Fibroblast of lung (primary cell): Measurements from ENCODE around the gene AANAT. TPM values are rescaled to one million over a fixed set of nuclear protein-coding genes. Genes with fewer than 3 reads are reported as not detected.
A peak's percentile ranks its signal among the peaks of the same experiment; 100 is the strongest.

Source experiments
- DNase-seq, 2 donors: peaks; one replicate each; pipeline versions ENCODE4 v3.0.0 to v3.0.0-alpha.2; 2010; ENCODE audit warnings: low read depth in 2 of 2
- H2AFZ ChIP-seq: 2 replicates; pipeline ENCODE4 v1.5.1; 2012; ENCODE audit warnings: low read length, control low read depth, inconsistent platforms
- H3K27ac ChIP-seq: 2 replicates; pipeline ENCODE4 v1.5.1; 2011; ENCODE audit warnings: low read length, control low read depth; ENCODE audit not compliant: insufficient read depth
- H3K27me3 ChIP-seq: 2 replicates; pipeline ENCODE4 v1.5.1; 2011; ENCODE audit warnings: mild to moderate bottlenecking, low read length; ENCODE audit not compliant: control insufficient read depth, insufficient read depth
- H3K36me3 ChIP-seq: 2 replicates; pipeline ENCODE4 v1.5.1; 2011; ENCODE audit warnings: low read length; ENCODE audit not compliant: control insufficient read depth, insufficient read depth
- H3K4me1 ChIP-seq: 2 replicates; pipeline ENCODE4 v1.5.1; 2011; ENCODE audit warnings: low read length; ENCODE audit not compliant: control insufficient read depth, insufficient read depth; ENCODE audit errors: extremely low read depth
- H3K4me2 ChIP-seq: 2 replicates; pipeline ENCODE4 v1.5.1; 2011; ENCODE audit warnings: low read length, control low read depth; ENCODE audit not compliant: insufficient read depth; ENCODE audit errors: extremely low read depth
- H3K4me3 ChIP-seq, 4 experiments: fragments of 200-600 bp in 1 of 4; sonication (generic) in 1 of 4; replicated peaks in 1 of 4; 2 replicates each; pipeline ENCODE4 v1.5.1; 2011 to 2016; ENCODE audit warnings: low read length in 4 of 4, low read depth in 3 of 4, mild to moderate bottlenecking in 3 of 4, control low read depth in 2 of 4, inconsistent platforms in 1 of 4, mixed read lengths in 1 of 4; ENCODE audit not compliant: insufficient read depth in 1 of 4; ENCODE audit errors: control extremely low read depth in 1 of 4
- H3K79me2 ChIP-seq: 2 replicates; pipeline ENCODE4 v1.5.1; 2012; ENCODE audit warnings: mild to moderate bottlenecking, low read length, inconsistent platforms; ENCODE audit not compliant: control insufficient read depth, insufficient read depth
- H3K9ac ChIP-seq: 2 replicates; pipeline ENCODE4 v1.5.1; 2011; ENCODE audit warnings: mild to moderate bottlenecking, low read length, control low read depth; ENCODE audit not compliant: insufficient read depth
- H3K9me3 ChIP-seq: 2 replicates; pipeline ENCODE4 v1.5.1; 2012; ENCODE audit warnings: low read depth, low read length; ENCODE audit not compliant: control insufficient read depth, insufficient read depth
- H4K20me1 ChIP-seq: 2 replicates; pipeline ENCODE4 v1.5.1; 2011; ENCODE audit warnings: low read length; ENCODE audit not compliant: control insufficient read depth, insufficient read depth; ENCODE audit errors: extremely low read depth
- EZH2 ChIP-seq: IDR thresholded peaks from 2 replicates; pipeline ENCODE4 v1.5.1; 2012; ENCODE audit warnings: low read length, control low read depth, mild to moderate bottlenecking; ENCODE audit errors: missing control alignments
- polyA plus RNA-seq, 2 donors: library from polyadenylated mRNA; depleted of rRNA in 1 of 2; stranded (reverse) in 1 of 2; unstranded in 1 of 2; fragments of >200 nt; gene quantifications; 2 replicates each; pipeline ENCODE4 v1.2.1, GENCODE V29; 2011 to 2012; ENCODE audit warnings: missing spikeins in 1 of 2
- total RNA-seq: library from RNA; depleted of rRNA; stranded (reverse); fragments of >200 nt; gene quantifications from 2 replicates; pipeline ENCODE4 v1.2.1, GENCODE V29; 2014
- TF ChIP-seq, protein P1 (sequence below), 2 donors: IDR thresholded peaks in 1 of 2; conservative IDR thresholded peaks in 1 of 2; 1 replicate in 1 of 2; 2 replicates in 1 of 2; pipeline ENCODE4 v1.5.1; 2011 to 2012; ENCODE audit warnings: low read length in 2 of 2, control low read depth in 1 of 2, inconsistent platforms in 1 of 2, low read depth in 1 of 2, mild to moderate bottlenecking in 1 of 2

Gene AANAT
- total and polyA plus RNA-seq, 2 donors (not counting 1 experiment from before 2014, with no cell fraction given) = not detected

GRCh38 chr17:76493505-76494167 lies 26.2 kb downstream of the AANAT start:
- Histone ChIP-seq H2AFZ (peak overlapping the region; percentile 2), H3K79me2 (no peaks in the 10 kb centered on the region), H3K9ac (peak overlapping the region; percentile 37)

DNA sequence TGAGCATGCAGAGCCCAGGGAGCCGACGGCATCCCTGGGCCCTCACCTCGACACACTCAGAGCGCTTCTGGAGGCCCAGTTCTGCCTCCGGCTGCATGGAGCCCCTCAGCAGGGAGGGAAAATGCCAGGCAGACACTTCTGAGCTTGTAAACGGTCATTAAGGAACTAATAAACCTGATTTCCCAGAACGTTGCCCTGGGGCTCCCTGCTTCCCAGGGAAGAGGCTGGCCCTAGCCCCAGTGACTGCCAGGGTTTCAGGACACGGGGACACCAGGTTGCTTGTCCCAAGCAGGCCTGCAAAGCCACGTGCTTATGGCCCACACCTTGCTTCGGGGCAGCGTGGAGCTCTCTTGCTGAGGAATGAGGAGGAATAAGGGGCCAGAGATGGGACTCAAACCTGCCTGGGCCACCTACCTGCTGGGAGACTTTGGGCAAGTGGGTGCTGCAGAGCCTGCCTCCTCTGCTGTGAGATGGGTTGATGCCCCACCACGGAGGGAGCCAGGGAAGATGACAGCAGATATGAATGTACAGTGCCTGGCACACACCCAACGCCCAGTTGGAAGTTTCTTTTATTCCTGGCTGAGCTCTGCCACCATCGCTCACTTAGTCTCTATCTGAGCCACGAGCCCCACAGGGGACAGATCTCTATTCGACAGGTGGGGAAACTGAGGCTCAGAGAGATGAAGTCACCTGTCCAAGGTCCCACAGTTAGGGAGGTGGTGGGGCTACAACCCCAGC lies 28.4 kb downstream of the AANAT start:
- DNase-seq = no peak
- Histone ChIP-seq H3K4me1 (peaks cover 22% of the 10 kb centered on the region), H3K4me3 (no peak overlapping the region), H3K27ac (no peak overlapping the region), H3K79me2 (no peaks in the 10 kb centered on the region), H3K4me2 (no peak overlapping the region), H3K9ac (no peak overlapping the region), H3K27me3 (no peaks in the 10 kb centered on the region), H2AFZ (no peak overlapping the region), H3K36me3 (no peaks in the 10 kb centered on the region), H3K9me3 (no peaks in the 10 kb centered on the region), H4K20me1 (no peaks in the 10 kb centered on the region)
- TF ChIP-seq EZH2 = no peak
- TF ChIP-seq, protein P1, sequence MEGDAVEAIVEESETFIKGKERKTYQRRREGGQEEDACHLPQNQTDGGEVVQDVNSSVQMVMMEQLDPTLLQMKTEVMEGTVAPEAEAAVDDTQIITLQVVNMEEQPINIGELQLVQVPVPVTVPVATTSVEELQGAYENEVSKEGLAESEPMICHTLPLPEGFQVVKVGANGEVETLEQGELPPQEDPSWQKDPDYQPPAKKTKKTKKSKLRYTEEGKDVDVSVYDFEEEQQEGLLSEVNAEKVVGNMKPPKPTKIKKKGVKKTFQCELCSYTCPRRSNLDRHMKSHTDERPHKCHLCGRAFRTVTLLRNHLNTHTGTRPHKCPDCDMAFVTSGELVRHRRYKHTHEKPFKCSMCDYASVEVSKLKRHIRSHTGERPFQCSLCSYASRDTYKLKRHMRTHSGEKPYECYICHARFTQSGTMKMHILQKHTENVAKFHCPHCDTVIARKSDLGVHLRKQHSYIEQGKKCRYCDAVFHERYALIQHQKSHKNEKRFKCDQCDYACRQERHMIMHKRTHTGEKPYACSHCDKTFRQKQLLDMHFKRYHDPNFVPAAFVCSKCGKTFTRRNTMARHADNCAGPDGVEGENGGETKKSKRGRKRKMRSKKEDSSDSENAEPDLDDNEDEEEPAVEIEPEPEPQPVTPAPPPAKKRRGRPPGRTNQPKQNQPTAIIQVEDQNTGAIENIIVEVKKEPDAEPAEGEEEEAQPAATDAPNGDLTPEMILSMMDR (conservative IDR thresholded peaks at IDR 0.05 in 1 of 2, IDR thresholded peaks at IDR 0.05 in 1 of 2; ENCODE audit: low read depth in 1 of 2, low read length in 2 of 2) = no peak

More at GRCh38 chr17:76493505-76494167, 26.2 kb downstream of the AANAT start:
- Histone ChIP-seq H3K4me1 (peaks cover 20% of the 10 kb centered on the region), H3K27me3 (no peaks in the 10 kb centered on the region), H3K9me3 (no peaks in the 10 kb centered on the region), H3K4me2 (peak overlapping the region; percentile 54), H3K4me3 (no peak overlapping the region), H3K36me3 (no peaks in the 10 kb centered on the region), H3K27ac (peak overlapping the region; percentile 69), H4K20me1 (no peaks in the 10 kb centered on the region)
- TF ChIP-seq EZH2 = no peak
- TF ChIP-seq, protein P1 (conservative IDR thresholded peaks at IDR 0.05 in 1 of 2, IDR thresholded peaks at IDR 0.05 in 1 of 2; ENCODE audit: low read depth in 1 of 2, low read length in 2 of 2) = no peak
- no peak for DNase-seq

DNA sequence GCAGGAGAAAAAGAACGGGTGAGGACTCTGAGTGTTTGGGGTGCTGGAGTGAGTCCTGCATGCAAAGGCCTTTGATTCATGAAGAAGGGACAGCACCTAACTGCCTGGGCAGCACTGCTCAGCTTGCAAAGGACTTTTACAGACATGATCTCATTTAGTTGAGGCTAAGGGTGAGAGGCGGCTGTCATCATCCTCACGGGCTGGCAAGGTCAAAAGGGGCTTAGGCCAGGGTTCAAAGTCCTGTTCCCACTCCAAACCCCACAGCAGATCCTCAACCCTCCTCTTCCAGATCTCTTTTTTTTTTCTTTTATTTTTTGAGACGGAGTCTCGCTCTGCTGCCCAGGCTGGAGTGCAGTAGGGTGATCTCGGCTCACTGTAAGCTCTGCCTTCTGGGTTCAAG lies 29.1 kb downstream of the AANAT start:
- Histone ChIP-seq H3K9ac (no peak overlapping the region), H2AFZ (no peak overlapping the region), H3K27ac (no peak overlapping the region), H3K79me2 (no peaks in the 10 kb centered on the region), H3K27me3 (no peaks in the 10 kb centered on the region), H3K4me1 (peaks cover 22% of the 10 kb centered on the region), H3K9me3 (no peaks in the 10 kb centered on the region), H3K4me2 (no peak overlapping the region), H3K4me3 (no peak overlapping the region), H3K36me3 (no peaks in the 10 kb centered on the region), H4K20me1 (no peaks in the 10 kb centered on the region)
- no peak for TF ChIP-seq EZH2
- TF ChIP-seq, protein P1 (conservative IDR thresholded peaks at IDR 0.05 in 1 of 2, IDR thresholded peaks at IDR 0.05 in 1 of 2; ENCODE audit: low read depth in 1 of 2, low read length in 2 of 2) = no peak
- DNase-seq = no peak
